GM19395 (cell line): ENCODE results near the gene EIF5A2.

Experiments used
- ATAC-seq: cut with Tn5 transposase; IDR thresholded peaks from one replicate; pipeline ENCODE4 v1.9.1; 2021; ENCODE audit warnings: mild to moderate bottlenecking, moderate library complexity; ENCODE audit not compliant: unreplicated experiment

EIF5A2 gene

GRCh38 chr3:170862618-170863374 lies 45.6 kb downstream of the EIF5A2 start:
- no peak for ATAC-seq

GRCh38 chr3:170858599-170858998 lies 49.8 kb downstream of the EIF5A2 start:
- no peak for ATAC-seq

GRCh38 chr3:170852324-170852723 lies 56.1 kb downstream of the EIF5A2 start:
- no peak for ATAC-seq

GRCh38 chr3:170848292-170848917 lies 60.0 kb downstream of the EIF5A2 start:
- no peak for ATAC-seq

- ATAC-seq, result no peak
Observed at GRCh38 chr3:170844377-170844776, 64.1 kb downstream of the EIF5A2 start.

- ATAC-seq, result no peak
Observed at GRCh38 chr3:170840291-170840859, 68.1 kb downstream of the EIF5A2 start.

GRCh38 chr3:170839518-170840100 lies 68.8 kb downstream of the EIF5A2 start:
- no peak for ATAC-seq
